ENCODE results near the gene NDUFS7.

NDUFS7 gene

GRCh38 chr19:1422943-1423342, 39.2 kb downstream of the NDUFS7 start:
- Histone ChIP-seq H3K9ac (ENCODE audit: low read length) (no peak overlapping the region), H3K27me3 (replicated peaks; ENCODE audit: control insufficient read depth, insufficient read depth, low read length) (no peaks in the 10 kb centered on the region), H3K9me3 (ENCODE audit: control insufficient read depth, low read length) (no peaks in the 10 kb centered on the region), H3K4me3 (ENCODE audit: low read length) (no peak overlapping the region), H3K36me3 (ENCODE audit: control insufficient read depth, insufficient read depth, low read length, severe bottlenecking) (peaks cover 86% of the 10 kb centered on the region), H3K4me1 (ENCODE audit: control insufficient read depth, insufficient read depth, low read length) (peaks cover 3% of the 10 kb centered on the region)
- DNase-seq (ENCODE audit: low read depth) = no peak

- no peaks in the 10 kb centered on the region for H3K9me3 ChIP-seq (ENCODE audit: control insufficient read depth, low read length)
- DNase-seq (ENCODE audit: low read depth) = no peak
- no peaks in the 10 kb centered on the region for H3K27me3 ChIP-seq (replicated peaks; ENCODE audit: control insufficient read depth, insufficient read depth, low read length)
- H3K4me1 ChIP-seq (ENCODE audit: control insufficient read depth, insufficient read depth, low read length) = no peaks in the 10 kb centered on the region
- H3K4me3 ChIP-seq (ENCODE audit: low read length) = no peak overlapping the region
- H3K36me3 ChIP-seq (ENCODE audit: control insufficient read depth, insufficient read depth, low read length, severe bottlenecking) = peaks cover 91% of the 10 kb centered on the region
- no peak overlapping the region for H3K9ac ChIP-seq (ENCODE audit: low read length)
Measured at GRCh38 chr19:1423436-1424191, 39.9 kb downstream of the NDUFS7 start.

GRCh38 chr19:1424192-1424955, 40.7 kb downstream of the NDUFS7 start:
- Histone ChIP-seq H3K9ac (ENCODE audit: low read length) (no peak overlapping the region), H3K4me3 (ENCODE audit: low read length) (no peak overlapping the region), H3K4me1 (ENCODE audit: control insufficient read depth, insufficient read depth, low read length) (no peaks in the 10 kb centered on the region), H3K9me3 (ENCODE audit: control insufficient read depth, low read length) (no peaks in the 10 kb centered on the region), H3K36me3 (ENCODE audit: control insufficient read depth, insufficient read depth, low read length, severe bottlenecking) (peaks cover 91% of the 10 kb centered on the region), H3K27me3 (replicated peaks; ENCODE audit: control insufficient read depth, insufficient read depth, low read length) (no peaks in the 10 kb centered on the region)
- DNase-seq (ENCODE audit: low read depth) = no peak

GRCh38 chr19:1425102-1425837, 41.6 kb downstream of the NDUFS7 start:
- H3K27me3 ChIP-seq (replicated peaks; ENCODE audit: control insufficient read depth, insufficient read depth, low read length) = no peaks in the 10 kb centered on the region
- H3K36me3 ChIP-seq (ENCODE audit: control insufficient read depth, insufficient read depth, low read length, severe bottlenecking) = peaks cover 89% of the 10 kb centered on the region
- H3K4me3 ChIP-seq (ENCODE audit: low read length) = no peak overlapping the region
- H3K9me3 ChIP-seq (ENCODE audit: control insufficient read depth, low read length) = no peaks in the 10 kb centered on the region
- H3K9ac ChIP-seq (ENCODE audit: low read length) = no peak overlapping the region
- DNase-seq (ENCODE audit: low read depth) = no peak
- H3K4me1 ChIP-seq (ENCODE audit: control insufficient read depth, insufficient read depth, low read length) = no peaks in the 10 kb centered on the region

- DNase-seq (ENCODE audit: low read depth) = no peak
- H3K4me1 ChIP-seq (ENCODE audit: control insufficient read depth, insufficient read depth, low read length) = no peaks in the 10 kb centered on the region
- no peak overlapping the region for H3K9ac ChIP-seq (ENCODE audit: low read length)
- no peaks in the 10 kb centered on the region for H3K9me3 ChIP-seq (ENCODE audit: control insufficient read depth, low read length)
- H3K27me3 ChIP-seq (replicated peaks; ENCODE audit: control insufficient read depth, insufficient read depth, low read length) = no peaks in the 10 kb centered on the region
- peaks cover 83% of the 10 kb centered on the region for H3K36me3 ChIP-seq (ENCODE audit: control insufficient read depth, insufficient read depth, low read length, severe bottlenecking)
- no peak overlapping the region for H3K4me3 ChIP-seq (ENCODE audit: low read length)
Measured at GRCh38 chr19:1425902-1426301, 42.2 kb downstream of the NDUFS7 start.

- Histone ChIP-seq H3K36me3 (ENCODE audit: control insufficient read depth, insufficient read depth, low read length, severe bottlenecking) (peaks cover 80% of the 10 kb centered on the region), H3K27me3 (replicated peaks; ENCODE audit: control insufficient read depth, insufficient read depth, low read length) (no peaks in the 10 kb centered on the region), H3K4me3 (ENCODE audit: low read length) (no peak overlapping the region), H3K4me1 (ENCODE audit: control insufficient read depth, insufficient read depth, low read length) (no peaks in the 10 kb centered on the region), H3K9me3 (ENCODE audit: control insufficient read depth, low read length) (no peaks in the 10 kb centered on the region), H3K9ac (ENCODE audit: low read length) (no peak overlapping the region)
- DNase-seq (ENCODE audit: low read depth) = no peak
Measured at GRCh38 chr19:1426736-1427135, 43.0 kb downstream of the NDUFS7 start.

GRCh38 chr19:1427221-1427920, 43.7 kb downstream of the NDUFS7 start:
- no peaks in the 10 kb centered on the region for H3K4me1 ChIP-seq (ENCODE audit: control insufficient read depth, insufficient read depth, low read length)
- DNase-seq (ENCODE audit: low read depth) = no peak
- no peaks in the 10 kb centered on the region for H3K9me3 ChIP-seq (ENCODE audit: control insufficient read depth, low read length)
- peaks cover 79% of the 10 kb centered on the region for H3K36me3 ChIP-seq (ENCODE audit: control insufficient read depth, insufficient read depth, low read length, severe bottlenecking)
- no peak overlapping the region for H3K9ac ChIP-seq (ENCODE audit: low read length)
- H3K27me3 ChIP-seq (replicated peaks; ENCODE audit: control insufficient read depth, insufficient read depth, low read length) = no peaks in the 10 kb centered on the region
- no peak overlapping the region for H3K4me3 ChIP-seq (ENCODE audit: low read length)

- Histone ChIP-seq H3K4me1 (ENCODE audit: control insufficient read depth, insufficient read depth, low read length) (no peaks in the 10 kb centered on the region), H3K9ac (ENCODE audit: low read length) (no peak overlapping the region), H3K9me3 (ENCODE audit: control insufficient read depth, low read length) (no peaks in the 10 kb centered on the region), H3K36me3 (ENCODE audit: control insufficient read depth, insufficient read depth, low read length, severe bottlenecking) (peaks cover 79% of the 10 kb centered on the region), H3K4me3 (ENCODE audit: low read length) (no peak overlapping the region), H3K27me3 (replicated peaks; ENCODE audit: control insufficient read depth, insufficient read depth, low read length) (no peaks in the 10 kb centered on the region)
- no peak for DNase-seq (ENCODE audit: low read depth)
Measured at GRCh38 chr19:1428738-1429391, 45.2 kb downstream of the NDUFS7 start.

- no peak overlapping the region for H3K9ac ChIP-seq (ENCODE audit: low read length)
- peaks cover 81% of the 10 kb centered on the region for H3K36me3 ChIP-seq (ENCODE audit: control insufficient read depth, insufficient read depth, low read length, severe bottlenecking)
- H3K9me3 ChIP-seq (ENCODE audit: control insufficient read depth, low read length) = no peaks in the 10 kb centered on the region
- no peaks in the 10 kb centered on the region for H3K4me1 ChIP-seq (ENCODE audit: control insufficient read depth, insufficient read depth, low read length)
- no peaks in the 10 kb centered on the region for H3K27me3 ChIP-seq (replicated peaks; ENCODE audit: control insufficient read depth, insufficient read depth, low read length)
- no peak overlapping the region for H3K4me3 ChIP-seq (ENCODE audit: low read length)
- DNase-seq (ENCODE audit: low read depth) = no peak
Measured at GRCh38 chr19:1429750-1430149, 46.0 kb downstream of the NDUFS7 start.

- no peak overlapping the region for H3K9ac ChIP-seq (ENCODE audit: low read length)
- no peaks in the 10 kb centered on the region for H3K27me3 ChIP-seq (replicated peaks; ENCODE audit: control insufficient read depth, insufficient read depth, low read length)
- H3K4me1 ChIP-seq (ENCODE audit: control insufficient read depth, insufficient read depth, low read length) = no peaks in the 10 kb centered on the region
- no peaks in the 10 kb centered on the region for H3K9me3 ChIP-seq (ENCODE audit: control insufficient read depth, low read length)
- peaks cover 78% of the 10 kb centered on the region for H3K36me3 ChIP-seq (ENCODE audit: control insufficient read depth, insufficient read depth, low read length, severe bottlenecking)
- H3K4me3 ChIP-seq (ENCODE audit: low read length) = no peak overlapping the region
- DNase-seq (ENCODE audit: low read depth) = no peak
Measured at GRCh38 chr19:1430246-1430645, 46.5 kb downstream of the NDUFS7 start.

Data from adipocyte (in vitro differentiated cells).